Ramos (cell line): ENCODE results near the gene OR8I2.
"Not testable (repeated sequence)": the region's sequence is repeated elsewhere in the genome, so short reads cannot be mapped to it uniquely, and the experiment has no call there.

Experiments
- in situ Hi-C: fragments of 300-500 bp; cut with MboI; formaldehyde crosslinking; loops from one replicate; pipeline ENCODE4 v1.14.3; 2022; ENCODE audit warnings: low sequenced_read_pairs; ENCODE audit not compliant: unreplicated experiment

Gene OR8I2

GRCh38 chr11:56093008-56093407 lies at the start of gene OR8I2:
Gene OR8I2 (plus strand): TSS chr11:56093308. CDS start chr11:56093308, 0 bp downstream.
- in situ Hi-C loops: no loop called here

GRCh38 chr11:56045538-56045937 lies 47.6 kb upstream of the OR8I2 start:
- in situ Hi-C loops: no loop called here

DNA sequence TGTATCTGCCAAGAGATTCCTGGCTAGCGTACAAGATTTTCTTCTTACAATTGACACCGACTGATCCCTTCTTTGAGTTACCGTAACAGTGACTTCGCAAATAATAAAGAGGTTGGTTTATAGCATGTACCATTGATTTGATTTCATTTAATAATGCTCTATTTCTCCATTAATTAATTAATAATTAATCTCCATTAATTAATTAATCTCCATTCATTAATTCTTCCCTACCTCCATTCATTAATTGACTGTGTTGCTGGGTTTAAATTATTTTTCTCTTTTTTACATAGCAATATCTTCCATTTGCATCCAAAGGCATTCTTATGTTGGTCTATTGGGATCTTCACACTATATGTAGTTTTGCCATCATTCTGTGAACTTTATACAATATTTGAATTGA lies 44.6 kb upstream of the OR8I2 start:
- in situ Hi-C loops: no loop called here

- in situ Hi-C loops: no loop called here
Observed at GRCh38 chr11:56049487-56049886, 43.6 kb upstream of the OR8I2 start.

- in situ Hi-C loops: not testable (repeated sequence)
Observed at GRCh38 chr11:56056366-56056765, 36.7 kb upstream of the OR8I2 start.

GRCh38 chr11:56057661-56058237 lies 35.4 kb upstream of the OR8I2 start:
- in situ Hi-C loops: not testable (repeated sequence)

DNA sequence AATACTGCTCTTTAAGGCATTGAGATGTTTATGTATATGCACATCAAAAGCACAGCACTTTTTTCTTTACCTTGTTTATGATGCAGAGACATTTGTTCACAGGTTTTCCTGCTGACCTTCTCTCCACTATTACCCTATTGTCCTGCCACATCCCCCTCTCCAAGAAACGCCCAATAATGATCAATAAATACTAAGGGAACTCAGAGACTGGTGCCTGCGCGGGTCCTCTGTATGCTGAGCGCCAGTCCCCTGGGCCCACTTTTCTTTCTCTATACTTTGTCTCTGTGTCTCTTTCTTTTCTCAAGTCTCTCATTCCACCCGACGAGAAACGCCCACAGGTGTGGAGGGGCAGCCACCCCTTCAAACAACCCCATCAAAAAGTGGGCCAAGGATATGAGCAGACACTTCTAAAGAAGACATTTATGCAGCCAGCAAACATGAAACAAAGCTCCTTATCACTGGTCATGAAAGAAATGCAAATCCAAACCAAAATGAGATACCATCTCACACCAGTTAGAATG lies 34.8 kb upstream of the OR8I2 start:
- in situ Hi-C loops: not testable (repeated sequence)

DNA sequence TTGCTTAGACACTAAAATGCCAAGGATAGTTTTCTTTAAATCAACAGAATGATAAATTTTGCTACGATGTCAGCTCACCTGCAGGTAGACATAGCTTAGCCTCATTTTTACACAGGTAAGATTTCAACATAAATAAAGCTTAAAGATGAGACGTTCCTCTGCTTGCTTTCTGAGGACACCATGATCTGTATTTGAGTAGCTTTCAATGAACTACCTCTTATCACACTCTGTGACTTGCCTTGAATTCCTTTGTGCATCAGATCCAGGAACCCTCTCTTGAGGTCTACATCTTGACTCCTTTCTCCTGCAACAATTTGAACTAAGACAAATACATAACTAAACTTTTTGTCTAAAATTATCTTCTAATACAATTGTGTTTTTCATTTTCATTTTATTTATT lies 26.1 kb upstream of the OR8I2 start:
- in situ Hi-C loops: no loop called here

DNA sequence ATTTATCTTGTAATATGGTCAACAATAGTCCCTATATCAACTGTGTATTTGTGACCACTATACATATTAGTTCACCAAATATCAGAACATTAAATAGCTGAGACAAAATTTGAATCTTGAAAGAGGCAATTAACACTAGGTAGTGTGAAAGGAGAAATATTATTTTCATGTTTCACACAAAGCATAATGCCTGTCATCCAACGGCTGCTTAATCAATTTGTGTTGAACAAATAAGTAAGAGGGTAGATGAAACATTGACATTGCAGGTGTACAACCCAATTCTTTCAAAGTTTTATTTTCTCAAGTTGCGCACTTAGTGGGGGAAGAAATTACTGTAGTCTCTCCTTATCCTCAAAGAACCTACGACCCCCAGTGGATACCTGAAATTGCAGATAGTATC lies 3.4 kb upstream of the OR8I2 start:
- in situ Hi-C loops: no loop called here

- in situ Hi-C loops: no loop called here
Observed at GRCh38 chr11:56103210-56103737, 10.2 kb downstream of the OR8I2 start, which contains the start of gene OR8H2. Gene OR8H2 (plus strand): TSS chr11:56103687. CDS start chr11:56105043, 1,356 bp downstream.

DNA sequence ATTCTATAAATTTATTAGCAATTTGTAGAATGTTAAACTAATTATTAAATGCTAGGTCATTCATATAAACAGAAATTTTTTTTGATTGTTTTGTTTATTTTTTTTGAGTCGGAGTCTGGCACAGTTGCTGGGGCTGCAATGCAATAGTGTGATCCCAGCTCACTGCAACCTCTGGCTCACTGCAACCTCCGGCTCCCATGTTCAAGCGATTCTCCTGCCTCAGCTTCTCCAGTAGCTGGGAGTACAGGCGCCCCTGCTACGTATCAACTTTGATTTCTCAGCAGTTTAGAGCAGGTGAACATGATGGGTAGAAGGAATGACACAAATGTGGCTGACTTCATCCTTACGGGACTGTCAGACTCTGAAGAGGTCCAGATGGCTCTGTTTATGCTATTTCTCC lies 29.0 kb downstream of the OR8I2 start, which contains the start of gene OR8H3:
OR8H3 (plus strand) TSS at position 301 of the 400 bp plus-strand sequence; CDS start at position 301, 0 bp downstream.
- in situ Hi-C loops: no loop called here

GRCh38 chr11:56140151-56140661 lies 47.1 kb downstream of the OR8I2 start, which contains the start of gene OR8J3:
Gene OR8J3 (minus strand): TSS chr11:56140201. CDS start chr11:56137718, 2,483 bp downstream.
- in situ Hi-C loops: no loop called here

DNA sequence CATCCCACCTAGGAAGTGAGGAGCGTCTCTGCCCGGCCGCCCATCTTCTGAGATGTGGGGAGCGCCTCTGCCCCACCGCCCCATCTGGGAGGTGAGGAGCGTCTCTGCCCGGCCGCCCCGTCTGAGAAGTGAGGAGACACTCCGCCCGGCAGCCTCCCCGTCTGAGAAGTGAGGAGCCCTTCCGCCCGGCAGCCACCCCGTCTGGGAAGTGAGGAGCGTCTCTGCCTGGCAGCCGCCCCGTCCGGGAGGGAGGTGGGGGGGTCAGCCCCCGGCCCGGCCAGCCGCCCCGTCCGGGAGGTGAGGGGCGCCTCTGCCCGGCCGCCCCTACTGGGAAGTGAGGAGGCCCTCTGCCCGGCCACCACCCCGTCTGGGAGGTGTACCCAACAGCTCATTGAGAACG lies 50.6 kb downstream of the OR8I2 start:
- in situ Hi-C loops: not testable (repeated sequence)
